Spleen (tissue), 7 donors: ENCODE data around the gene ZNF3.

Experiments used
- CTCF ChIP-seq, 11 experiments: fragments of 200-600 bp in 7 of 11; fragments of 450-650 bp in 4 of 11; sonication (generic) in 4 of 11; IDR thresholded peaks in 8 of 11; conservative IDR thresholded peaks in 3 of 11; 1 replicate in 7 of 11; 2 replicates in 4 of 11; pipeline versions ENCODE4 v1.4.0 to v1.8.0; 2016 to 2021; ENCODE audit warnings: antibody characterized with exemption in 11 of 11, inconsistent platforms in 4 of 11, mild to moderate bottlenecking in 1 of 11
- POLR2A ChIP-seq, 3 donors: fragments of 450-650 bp; IDR thresholded peaks; one replicate each; pipeline ENCODE4 v1.5.1; 2017; ENCODE audit warnings: antibody characterized with exemption in 3 of 3, mild to moderate bottlenecking in 1 of 3
- POLR2AphosphoS5 ChIP-seq, 3 donors: sonication (generic); formaldehyde crosslinking; IDR thresholded peaks; one replicate each; pipeline ENCODE4 v1.5.1; 2017; ENCODE audit warnings: antibody characterized with exemption in 3 of 3
- donor health status: DM: no; HTN: no; CAD: no; lungs with moderate emphysema.
- donor health status: DM: no; HTN: no; CAD: no.
- donor health status: DM: no; HTN: no; CAD: no.

- TF ChIP-seq POLR2A (IDR thresholded peaks at IDR 0.05), result no peak
- TF ChIP-seq CTCF (IDR thresholded peaks at IDR 0.05 in 8 of 11, conservative IDR thresholded peaks at IDR 0.05 in 3 of 11), result no peak
- no peak for TF ChIP-seq POLR2AphosphoS5 (IDR thresholded peaks at IDR 0.05)
These were observed 9.1 kb downstream of the ZNF3 start for GRCh38 chr7:100072462-100072861.
